Stimulated activated CD4-positive, alpha-beta T cell treated with anti-CD3 and anti-CD28 coated beads, Interleukin-12 subunit alpha, Interleukin-12 subunit beta, amount 100 ng/mL, for 48 hours (primary cell): Measurements from ENCODE around the gene CCDC85A.

Source experiments
- DNase-seq, 3 donors: peaks; one replicate each; pipeline ENCODE4 v3.0.0-alpha.2; 2020; ENCODE audit warnings: low read depth in 2 of 3, low spot score in 1 of 3

CCDC85A gene

DNA sequence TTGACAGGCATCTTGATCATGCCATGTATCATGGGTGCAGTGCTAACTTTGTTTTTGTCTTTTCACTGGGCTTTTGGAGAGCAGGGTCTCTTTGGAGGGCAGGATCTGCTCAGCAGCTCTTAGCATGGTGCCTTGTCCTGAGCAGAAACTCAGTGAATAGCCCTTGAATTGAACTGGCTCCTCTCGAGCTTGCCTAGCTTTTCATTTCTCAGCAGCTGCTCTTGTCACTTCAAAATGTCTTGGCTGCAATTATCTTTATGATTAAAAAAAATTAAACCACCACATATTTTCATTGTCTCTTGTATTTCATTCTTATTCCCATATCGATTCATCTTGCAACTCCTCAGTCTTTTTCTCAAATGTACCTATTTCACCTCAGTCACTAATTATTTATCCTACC, 50.5 kb downstream of the CCDC85A start:
- no peak for DNase-seq

DNA sequence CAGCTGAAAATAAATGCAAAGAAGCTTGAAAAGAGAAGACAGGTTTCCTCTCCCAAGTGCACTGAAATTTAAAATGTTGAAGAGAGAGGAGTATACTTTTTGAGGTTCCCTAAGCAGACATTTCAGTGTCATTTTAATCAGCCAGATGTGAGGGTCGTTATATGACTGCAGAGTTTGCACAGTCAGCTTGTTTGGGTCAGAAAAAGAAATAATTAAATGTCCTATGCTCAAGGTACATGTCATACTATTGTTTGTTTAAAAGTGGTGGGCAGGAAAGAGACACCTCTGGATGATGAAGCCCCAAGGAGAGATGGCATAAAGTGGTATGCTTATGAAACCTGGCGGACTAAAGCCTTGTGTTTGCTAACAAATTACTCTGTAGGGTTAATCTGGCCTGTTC, 55.2 kb downstream of the CCDC85A start:
- no peak for DNase-seq

DNA sequence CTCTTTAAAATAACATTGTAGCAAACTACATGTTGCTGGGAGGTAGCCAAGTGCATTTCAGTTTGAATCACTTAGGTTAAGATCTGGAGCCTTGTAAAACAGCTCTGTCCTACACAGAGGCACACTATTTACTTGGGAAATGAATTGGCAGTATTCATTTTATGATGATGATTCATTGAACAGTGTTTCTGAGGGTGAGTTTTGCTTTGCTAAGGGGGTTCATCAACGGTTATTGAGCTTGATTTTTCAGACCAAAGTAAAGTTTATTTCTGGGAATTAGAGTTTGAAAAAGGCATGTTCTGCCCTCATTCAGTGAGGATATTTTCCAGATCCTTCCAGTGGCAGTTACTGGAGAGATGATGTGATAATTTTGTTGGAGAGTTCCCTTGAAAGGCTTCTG, 55.6 kb downstream of the CCDC85A start:
- no peak for DNase-seq

DNA sequence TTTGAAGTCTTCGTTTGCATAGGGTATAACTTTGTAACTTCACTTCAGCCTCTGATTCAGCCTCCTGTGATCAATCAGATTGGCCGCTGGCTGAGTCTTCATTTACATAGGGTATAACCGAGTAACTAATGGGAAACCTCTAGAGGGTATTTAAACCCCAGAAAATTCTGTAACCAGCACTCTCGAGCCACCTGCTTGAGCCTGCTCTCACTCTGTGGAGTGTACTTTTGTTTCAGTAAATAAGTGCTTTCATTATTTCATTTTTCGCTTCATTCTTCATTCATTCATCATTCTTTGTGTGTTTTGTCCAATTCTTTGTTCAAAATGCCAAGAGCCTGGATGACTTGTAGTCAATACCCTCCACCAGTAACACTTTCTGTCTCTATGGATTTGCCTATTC, 56.4 kb downstream of the CCDC85A start:
- no peak for DNase-seq

DNA sequence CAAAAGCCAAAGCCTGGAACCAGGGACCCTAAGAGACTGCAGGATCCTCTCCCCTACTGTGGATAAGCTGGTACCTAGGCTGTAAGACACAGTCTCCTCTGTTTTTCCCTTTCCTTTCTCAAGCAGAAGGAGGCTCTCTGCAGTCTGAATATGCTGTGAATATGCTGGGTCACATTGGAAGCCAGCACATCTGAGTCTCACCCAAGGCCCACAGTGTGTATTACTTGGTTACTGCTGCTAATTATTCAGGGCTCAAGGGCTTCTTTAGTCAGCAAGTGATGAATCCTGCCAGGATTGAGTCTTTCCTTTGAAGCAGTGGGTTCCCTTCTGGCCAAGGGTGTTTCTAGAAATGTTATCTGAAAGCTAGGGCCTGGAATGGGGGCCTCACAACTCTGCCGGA, 60.7 kb downstream of the CCDC85A start:
- DNase-seq, result no peak

DNA sequence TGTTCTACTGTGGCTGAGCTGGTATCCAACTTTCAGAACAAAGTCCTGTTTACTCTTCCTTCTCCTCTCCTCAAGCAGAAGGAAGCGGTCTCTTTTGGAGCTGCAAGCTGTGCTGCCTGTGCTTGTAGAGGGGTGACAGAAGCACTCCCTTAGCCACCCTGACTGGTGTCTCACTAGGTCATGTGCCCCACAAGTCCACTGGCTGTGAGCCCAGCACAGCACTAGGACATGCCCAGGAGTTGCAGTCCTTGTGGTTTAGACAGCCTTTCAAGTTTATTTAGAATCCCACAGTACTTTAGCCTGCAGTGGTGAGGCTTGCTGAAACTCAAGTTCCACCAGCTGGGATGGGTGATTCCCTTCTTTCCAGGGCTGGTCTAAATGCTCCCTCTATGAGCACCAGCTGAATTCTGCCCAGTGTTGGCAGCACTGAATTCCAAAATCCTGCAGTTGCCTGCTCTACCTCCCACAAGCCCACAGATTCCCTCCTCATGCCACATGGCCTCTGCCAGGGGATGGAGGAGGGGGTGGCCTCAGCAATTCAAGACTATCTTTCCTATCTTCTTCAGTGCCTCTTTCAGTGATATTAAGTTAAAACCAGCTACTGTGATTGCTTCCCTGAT, 61.2 kb downstream of the CCDC85A start:
- no peak for DNase-seq

DNA sequence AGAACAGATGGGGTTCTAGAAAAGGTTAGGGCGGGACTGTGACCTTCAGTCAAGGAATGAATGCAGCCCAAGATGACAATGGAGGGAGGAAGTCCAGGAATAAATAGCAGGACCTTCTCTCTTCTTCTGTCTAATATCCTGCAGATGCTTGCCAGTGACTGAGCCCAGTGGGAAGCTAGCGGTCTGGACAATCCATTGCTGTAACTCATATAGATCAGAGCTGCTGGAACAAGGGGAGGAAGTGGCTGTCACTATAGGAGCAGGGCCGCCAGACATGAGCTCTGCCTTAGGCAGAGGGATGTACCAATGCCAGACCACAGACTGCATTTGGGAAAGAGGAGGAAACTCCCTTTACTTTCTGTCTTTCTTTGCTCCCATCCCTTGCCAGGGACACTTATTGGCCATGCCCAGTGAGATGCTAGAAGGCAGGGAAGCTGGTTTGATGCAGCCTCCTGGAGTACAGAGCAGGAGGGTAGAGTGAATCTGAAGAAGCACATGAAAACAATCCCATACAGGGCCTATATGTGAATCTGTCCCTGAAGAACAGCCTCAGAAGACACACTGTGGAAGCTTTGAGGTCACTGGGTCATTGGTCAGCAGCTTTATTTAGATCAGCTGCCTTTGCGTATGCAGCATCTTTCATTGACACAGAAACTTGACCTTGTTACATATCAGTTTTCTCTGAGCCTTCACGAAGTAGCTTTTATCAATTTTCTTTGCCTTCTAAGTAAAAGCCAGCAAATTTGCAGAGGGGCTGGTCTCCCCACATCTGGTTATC, 65.4 kb downstream of the CCDC85A start:
- no peak for DNase-seq

DNA sequence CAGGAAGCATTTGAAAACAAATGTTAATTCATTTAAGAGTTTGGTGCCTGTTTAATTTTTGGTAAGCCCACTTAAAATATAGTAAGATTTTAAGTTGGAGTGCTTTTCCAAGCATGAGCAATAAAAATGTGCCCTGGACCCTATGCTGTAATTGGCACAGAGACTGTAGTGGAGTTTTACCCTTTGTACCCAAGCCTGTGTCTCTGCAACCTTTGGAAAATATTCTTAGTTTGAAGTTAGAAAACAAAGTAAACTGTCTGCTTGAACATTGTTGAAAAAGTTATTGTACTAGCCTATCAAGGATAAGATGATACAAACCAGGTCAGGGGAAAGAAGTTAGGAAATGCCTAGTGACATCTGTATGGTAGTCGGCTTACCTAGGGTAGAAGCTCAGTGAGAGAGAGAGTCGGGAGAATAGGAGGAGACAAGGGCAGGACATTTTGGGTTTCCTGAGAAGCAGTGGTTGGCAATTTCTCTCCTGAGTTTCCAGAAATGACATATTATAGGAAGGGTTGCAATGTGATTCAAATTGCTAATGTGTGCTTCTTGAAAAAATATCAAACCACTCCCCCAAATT, 66.5 kb downstream of the CCDC85A start:
- no peak for DNase-seq

DNA sequence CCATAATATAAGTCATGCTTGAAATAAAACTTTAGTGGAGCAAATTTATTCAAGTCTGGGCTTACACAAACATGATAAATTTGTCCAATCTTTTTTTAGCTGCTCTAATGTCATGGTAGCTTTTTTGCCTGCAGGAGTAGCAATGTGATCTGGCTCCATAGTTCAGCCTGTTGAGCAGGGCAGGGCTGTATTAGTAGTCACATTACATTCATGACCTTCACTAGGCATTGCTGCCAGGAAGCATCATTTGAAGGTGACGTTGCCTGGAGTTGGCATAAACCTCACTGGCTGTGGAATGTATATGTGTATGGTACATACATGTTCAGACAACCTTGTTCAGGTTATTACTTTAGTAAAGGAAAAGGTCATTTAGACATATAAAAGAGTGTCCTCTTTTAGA, 76.6 kb downstream of the CCDC85A start:
- DNase-seq, result no peak

DNA sequence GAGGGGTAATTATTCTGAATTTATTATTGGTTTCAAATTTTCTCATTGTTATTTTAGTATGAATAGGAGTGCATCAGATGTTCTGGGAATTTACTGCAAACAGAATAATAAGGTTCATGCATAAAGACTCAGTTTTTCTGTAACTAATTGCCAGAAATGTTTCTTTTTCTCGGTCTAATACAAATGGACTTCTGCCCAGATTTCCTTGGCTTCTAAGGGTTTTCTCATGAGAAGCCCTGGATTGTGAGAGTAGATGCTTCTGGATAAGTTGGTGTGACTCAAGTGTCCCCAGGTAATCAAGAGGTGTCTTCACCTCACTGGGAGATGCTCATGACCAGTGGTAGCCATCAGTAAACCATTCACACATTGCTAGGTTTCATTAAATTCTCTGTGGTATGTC, 78.5 kb downstream of the CCDC85A start:
- no peak for DNase-seq

DNA sequence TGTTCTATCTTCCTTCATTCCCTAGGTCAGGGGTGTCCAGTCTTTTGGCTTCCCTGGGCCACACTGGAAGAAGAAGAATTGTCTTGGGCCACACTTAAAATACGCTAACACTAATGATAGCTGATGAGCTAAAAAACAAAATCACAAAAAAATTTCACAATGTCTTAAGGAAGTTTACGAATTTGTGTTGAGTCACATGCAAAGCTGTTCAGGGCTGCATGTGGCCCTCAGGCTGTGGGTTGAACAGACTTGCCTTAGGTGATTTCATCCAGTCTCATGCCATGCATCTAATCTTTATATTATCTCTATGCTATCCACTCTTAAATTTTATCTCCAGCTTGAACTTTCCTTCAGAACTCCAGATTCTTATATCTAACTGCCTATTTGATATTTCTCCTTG, 80.1 kb downstream of the CCDC85A start:
- DNase-seq, result no peak

DNA sequence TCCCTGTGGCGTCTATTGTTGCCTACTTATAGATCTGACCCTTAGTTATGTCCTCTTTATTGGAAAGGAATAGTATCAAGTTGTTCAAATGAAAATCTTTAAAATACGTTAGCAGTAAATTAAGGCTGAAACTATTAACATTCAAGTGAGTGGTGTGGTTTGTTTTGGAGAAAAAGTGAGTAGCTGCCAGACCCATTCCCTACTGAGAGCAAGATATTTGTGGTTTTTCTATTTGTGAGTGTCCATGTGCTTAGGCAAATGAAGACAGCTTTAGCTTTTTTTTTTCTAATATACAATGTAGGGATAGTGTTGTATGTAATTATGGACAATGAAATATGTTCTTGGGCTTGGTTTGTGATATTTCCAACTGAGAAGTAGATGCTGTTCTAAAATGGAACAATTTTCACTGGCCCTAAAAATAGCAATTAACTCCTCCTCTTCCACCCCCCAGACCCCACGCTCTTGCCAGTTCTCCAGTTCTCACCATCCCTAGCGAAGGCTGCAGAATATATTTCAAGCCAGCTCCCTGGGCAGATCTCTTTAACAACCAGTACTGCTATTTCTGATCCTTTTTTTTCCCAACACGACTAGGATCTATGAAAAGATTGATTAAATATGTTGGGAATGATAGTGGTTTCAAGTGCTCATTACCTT, 83.1 kb downstream of the CCDC85A start:
- no peak for DNase-seq

DNA sequence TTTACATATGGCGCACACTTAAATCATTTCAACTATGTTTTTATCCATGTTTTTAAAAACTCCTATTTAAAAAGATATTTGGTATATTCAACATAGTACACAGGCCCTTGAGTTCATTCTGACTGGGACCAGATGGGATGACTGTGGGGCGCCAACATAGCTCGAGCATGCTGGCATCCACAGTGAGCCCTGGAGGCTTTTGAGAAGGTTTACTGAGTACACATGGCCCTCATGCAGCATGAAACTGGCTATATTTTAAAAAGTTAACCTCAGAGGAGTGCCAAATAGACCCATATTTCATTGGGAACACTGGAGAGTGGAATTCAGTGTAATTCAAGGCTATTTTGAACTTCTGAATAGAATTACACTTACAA, 83.6 kb downstream of the CCDC85A start:
- DNase-seq, result no peak

DNA sequence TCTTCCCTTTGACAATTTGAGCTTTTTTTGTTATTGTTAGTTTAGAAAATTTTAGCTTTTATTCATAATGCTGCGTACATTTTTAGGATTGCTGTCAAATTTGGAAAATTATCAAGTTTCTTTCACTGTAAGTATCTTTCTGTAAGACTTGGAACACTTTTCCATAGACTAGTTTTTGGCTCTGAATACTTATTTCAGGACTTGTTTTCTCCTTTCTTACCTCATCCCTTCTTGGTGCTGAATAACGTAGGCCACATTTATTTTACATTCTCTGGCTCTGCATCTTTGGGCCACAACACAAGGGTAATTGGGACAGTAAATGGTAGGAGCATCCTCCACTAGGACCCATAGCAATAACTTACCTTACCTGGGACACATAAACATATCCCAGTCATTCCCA, 85.1 kb downstream of the CCDC85A start:
- no peak for DNase-seq

DNA sequence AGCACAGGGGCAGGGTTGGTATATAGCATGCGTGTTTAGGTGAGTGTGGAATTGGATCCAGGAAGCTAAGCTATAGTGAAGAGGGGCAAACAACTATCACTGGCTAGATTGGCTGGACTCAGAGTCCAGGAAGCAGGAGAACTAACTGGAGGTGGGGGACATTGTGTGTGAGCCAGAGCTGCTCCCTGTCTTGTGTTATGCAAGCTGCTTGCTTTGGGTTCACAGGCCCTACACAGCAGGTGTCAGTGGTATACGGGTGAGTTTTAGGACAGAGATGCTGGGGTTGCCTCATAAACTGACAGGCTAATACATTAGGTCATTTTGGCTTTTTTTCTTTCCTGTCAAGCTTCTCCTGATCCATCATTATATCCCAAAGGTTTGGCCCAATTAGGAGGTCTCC, 87.5 kb downstream of the CCDC85A start:
- no peak for DNase-seq

DNA sequence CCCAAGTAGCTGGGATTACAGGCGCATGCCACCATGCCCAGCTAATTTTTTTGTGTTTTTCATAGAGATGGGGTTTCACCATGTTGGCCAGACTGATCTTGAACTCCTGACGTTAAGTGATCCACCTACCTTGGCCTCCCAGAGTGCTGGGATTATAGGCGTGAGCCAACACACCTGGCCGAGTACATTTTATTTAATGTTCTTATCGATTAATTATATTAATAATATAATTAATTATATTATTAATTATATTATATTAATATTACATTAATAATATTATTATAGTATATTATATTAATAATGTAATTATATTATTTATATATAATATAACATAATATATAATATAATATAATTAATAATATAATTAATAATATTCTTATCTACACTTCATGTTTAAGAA, 101.4 kb downstream of the CCDC85A start:
- DNase-seq, result no peak

DNA sequence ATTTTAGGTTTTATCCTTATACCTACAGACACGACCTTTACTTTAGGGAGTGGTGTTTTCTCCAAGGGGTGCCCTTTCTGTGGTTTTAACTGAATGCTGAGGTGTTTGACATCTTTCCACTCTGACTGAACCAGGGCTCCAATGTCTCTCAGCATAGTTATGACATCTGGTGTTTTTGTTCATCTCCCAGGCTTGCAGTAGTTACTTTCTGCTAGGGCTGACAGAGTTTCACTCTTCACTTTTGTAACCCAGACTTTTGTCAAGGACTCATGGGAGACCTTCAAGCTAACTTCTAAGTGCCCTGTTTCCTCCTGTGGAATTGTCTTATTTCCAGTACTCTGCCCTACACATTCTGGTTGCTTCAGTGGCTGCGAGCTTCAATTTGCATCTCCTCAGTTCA, 103.1 kb downstream of the CCDC85A start:
- DNase-seq, result no peak

DNA sequence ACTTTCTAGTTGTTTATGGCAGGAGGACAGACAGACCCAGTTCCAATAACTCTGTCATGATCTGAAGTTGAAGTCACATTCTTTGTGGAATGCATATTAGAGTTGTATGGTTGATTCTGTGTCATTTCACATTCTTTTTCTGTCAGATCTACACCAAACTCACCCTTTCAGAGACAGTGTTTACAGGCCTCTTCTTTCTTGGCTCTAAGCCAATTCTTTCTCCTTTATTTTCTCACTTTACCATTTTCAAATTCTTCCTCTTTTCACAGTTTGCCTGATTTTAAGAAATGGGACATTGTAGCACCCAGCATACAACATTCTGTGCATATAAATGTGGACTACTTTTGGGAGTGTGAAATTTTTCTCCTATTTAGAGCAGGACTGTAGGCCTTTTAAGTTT, 103.7 kb downstream of the CCDC85A start:
- no peak for DNase-seq

DNA sequence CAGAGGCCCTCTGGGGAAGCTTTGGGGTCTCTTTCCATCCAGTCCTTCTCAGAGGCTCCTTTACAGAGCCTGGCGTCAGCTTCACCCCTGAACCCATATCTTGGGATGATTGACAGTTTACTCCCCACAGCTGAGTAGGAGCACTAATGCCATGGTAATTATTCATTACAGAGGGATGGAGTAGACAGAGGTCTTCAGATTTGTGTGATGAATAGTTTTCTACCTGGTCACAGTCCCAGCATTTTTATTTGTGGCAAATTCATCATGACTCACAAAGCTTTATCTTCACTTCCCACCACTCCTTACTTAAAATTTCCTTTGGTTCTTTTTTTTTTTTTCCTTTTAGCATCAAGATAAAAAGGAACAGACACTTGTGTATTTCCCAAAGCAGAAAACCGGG, 104.2 kb downstream of the CCDC85A start:
- no peak for DNase-seq

DNA sequence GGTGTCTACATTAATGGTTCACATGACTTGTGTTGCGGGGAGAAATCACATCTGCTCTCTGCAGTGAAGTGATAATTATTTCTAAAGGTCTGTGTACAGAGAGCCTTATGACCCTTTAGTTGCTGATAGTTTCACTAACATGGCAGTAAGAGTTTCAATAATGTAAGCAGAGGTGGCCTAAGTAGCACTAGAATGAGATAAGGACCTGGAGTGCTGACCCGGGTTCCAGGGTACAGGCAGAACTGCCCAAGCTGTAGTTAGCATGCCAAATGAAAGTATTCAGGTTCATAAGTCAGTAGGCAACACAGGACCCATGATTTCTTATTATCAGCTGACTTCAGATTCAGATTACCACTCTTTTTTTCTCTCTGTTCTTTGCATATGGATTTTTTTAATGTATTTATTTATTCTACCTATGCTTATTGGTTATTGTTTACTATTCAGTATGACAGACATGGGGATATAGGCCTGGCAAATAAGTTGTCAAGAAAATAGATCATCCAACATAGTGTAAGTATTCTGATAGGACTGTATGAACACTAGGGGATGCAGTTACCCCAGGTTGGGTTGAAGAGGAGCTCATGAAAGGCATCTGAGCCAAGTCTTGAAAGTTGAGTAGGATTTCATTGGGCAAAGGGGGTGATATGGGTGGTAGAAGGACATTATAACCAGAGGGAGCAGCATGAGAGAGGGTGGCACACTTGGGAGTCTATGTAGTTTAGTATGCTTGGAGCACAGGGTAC, 105.2 kb downstream of the CCDC85A start:
- DNase-seq, result no peak

DNA sequence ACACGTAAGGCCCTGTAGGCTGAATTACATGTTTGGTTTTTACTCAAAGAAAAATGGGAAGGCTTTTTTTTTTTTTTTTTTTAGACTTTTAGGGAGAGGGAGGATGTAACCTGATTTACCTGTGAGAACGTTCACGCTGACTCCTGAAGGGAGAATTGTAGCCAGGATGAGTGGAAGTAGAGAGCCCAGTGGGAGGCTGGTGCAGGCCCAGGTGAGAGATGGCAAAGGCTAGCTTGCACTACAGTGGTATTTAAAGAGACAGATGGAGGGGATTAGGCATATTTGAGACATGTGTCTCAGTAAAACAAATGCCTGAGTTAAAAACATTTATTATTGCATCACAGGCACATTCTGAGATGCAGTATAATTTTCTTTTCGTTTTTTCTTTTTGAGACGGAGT, 107.9 kb downstream of the CCDC85A start:
- DNase-seq, result no peak

DNA sequence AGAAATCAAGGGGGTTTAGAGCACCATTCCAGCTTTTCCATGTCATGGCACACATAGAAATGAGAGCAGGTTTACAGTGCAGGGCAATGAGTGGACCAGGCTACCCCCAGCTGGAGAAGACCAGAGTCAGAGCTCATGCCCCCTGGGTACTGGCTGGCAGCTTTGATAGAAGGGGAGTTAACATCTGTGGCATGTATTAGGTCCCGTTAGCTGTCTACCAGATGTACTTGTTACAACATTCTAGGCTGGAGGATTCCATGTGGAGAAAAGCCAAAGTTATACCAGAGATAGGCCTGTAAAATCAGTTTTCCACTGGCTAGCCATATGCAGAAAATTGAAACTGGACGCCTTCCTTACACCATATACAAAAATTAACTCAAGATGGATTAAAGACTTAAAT, 109.2 kb downstream of the CCDC85A start:
- no peak for DNase-seq
